SKM-1 (cell line): ENCODE data around the gene IZUMO2.
"Not testable (repeated sequence)": the region's sequence is repeated elsewhere in the genome, so short reads cannot be mapped to it uniquely, and the experiment has no call there.

Experiments
- DNase-seq: peaks from one replicate; lab custom pipeline; 2025; ENCODE audit not compliant: unreplicated experiment; lab: John Stamatoyannopoulos, UW

The IZUMO2 gene

GRCh38 chr19:50187937-50188336 lies 24.9 kb upstream of the IZUMO2 start:
- DNase-seq: no peak

- DNase-seq: no peak
Measured at GRCh38 chr19:50184196-50184595, 21.1 kb upstream of the IZUMO2 start.

DNA sequence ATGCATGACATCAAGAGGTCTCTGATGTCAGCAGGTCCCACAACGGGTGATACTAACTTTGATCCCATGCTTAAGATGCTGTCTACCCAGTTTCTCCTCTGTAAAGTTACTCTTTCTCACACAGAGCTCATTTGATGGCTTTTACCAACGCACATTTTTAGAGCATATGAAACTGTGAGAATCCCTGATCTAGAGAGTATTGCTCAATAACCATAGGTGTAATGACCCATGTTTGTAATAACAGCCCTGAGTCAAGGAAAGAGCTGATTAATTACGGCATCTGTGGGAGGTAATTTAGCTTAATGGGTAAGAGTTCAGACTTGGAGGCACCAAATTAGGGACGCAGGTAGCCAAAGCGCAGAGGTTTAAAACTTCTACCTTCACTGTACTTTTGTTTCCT lies 18.0 kb upstream of the IZUMO2 start:
- DNase-seq: no peak

GRCh38 chr19:50178859-50179537 lies 15.9 kb upstream of the IZUMO2 start:
- DNase-seq: no peak

GRCh38 chr19:50178320-50178719 lies 15.2 kb upstream of the IZUMO2 start:
- DNase-seq: no peak

- no peak for DNase-seq
Measured at GRCh38 chr19:50176775-50177174, 13.7 kb upstream of the IZUMO2 start.

- DNase-seq: no peak
Measured at GRCh38 chr19:50175924-50176323, 12.8 kb upstream of the IZUMO2 start.

DNA sequence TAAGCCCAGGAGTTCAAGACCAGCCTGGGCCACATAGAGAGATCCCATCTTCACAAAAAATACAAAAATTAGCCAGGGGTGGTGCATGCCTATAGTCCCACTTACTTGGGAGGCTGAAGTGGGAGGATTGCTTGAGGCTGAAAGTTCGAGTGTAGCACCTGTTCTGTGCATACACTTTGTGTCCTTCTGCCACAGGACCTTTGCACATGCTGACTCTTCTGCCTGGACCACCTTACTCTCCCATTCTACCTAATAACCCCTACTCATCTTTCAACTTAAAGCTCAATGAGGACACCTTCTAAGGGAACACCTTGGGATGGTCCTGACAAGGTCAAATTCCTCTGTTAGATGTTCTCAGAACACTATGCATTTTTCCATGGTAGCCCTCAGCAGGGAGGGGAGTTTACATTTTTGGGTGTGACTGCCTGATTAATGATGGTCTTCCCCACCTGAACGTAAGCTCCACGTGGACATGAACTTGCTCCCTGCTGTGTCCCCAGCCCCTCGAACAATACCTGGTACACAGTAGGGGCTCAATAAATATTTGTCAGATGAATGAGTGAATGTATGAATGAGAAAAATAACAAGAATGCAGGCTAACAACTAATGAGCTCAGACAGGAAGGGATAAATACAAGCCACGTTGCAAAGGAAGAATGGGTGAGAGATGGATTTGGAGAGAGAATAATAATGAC lies 11.2 kb upstream of the IZUMO2 start:
- DNase-seq: no peak

GRCh38 chr19:50173127-50173526 lies 10.0 kb upstream of the IZUMO2 start:
- no peak for DNase-seq

DNA sequence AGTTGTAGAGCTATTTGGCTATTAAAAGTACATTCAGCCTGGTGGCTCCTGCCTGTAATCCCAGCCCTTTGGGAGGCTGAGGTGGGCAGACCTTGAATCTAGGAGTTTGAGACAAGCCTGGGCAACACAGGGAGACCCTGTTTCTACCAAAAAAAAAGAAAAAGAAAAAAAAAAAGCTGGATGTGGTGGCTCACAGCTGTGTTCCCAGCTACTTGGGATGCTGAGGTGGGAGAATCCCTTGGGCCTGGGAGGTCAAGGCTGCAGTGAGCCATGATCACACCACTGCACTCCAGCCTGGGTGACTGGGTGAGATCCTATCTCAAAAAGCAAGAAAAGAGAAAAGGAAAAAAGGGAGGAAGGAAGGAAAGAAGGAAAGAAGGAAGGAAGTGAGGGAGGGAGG lies 9.6 kb upstream of the IZUMO2 start:
- no peak for DNase-seq

- DNase-seq: no peak
Measured at GRCh38 chr19:50171752-50172151, 8.7 kb upstream of the IZUMO2 start.

DNA sequence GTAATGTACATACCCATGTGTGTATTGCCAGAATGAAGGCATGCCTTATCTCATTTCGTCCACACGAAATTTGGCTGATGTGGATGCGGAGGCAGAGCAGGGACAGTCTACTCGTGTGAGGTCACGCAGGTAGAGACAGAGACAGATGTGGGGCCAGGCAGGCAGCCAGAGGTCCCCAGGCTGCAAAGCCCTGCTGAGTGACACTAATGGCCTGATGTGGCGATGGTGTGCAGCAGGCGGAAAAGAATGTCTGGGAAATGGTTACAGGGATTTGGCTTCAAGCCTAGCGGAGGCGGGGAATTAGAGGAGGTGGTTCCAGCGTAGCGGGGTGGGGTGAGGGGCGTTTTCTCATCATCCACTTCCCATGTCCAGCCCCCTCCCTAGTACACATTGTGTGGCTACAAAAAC lies 4.2 kb upstream of the IZUMO2 start:
- no peak for DNase-seq

DNA sequence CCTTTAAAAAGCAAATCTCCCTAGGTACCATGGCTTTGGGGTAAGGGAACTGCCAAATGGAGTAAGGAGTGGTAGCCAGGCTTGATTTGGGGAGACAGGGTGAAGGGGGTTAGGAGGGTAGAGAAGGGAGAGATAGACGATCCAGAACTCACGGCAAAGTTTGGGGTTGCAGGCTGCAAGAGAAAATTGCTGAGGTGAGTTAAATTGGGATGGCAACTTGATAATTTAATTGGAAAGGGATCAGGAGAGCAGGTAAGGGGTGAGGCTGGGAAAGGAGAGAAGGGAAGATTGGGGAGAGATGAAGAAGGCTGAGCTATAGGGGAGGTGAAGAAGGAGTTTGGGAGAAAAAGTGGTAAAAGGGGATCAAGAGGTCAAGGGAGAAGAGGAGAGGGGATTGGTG lies 4.0 kb downstream of the IZUMO2 start:
- no peak for DNase-seq

DNA sequence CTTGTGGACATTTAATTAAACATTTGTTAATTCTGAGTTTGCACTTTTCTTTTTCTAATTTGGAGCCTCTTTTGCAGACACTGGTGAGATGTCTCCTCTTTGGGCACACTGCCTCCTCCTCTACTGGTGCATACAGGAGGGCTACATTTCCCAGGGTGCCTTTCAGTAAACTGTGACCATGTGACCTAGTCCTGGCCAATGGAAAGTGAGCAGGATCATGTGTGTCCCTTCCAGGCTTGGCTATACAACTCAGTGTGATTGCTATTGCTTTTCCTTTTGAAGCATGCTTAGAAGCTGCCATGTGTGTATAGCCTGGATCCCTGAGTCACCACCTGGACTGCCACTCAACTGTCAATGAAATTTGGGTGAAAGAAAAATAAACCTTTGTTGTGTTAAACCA lies 4.5 kb downstream of the IZUMO2 start:
- DNase-seq: no peak

DNA sequence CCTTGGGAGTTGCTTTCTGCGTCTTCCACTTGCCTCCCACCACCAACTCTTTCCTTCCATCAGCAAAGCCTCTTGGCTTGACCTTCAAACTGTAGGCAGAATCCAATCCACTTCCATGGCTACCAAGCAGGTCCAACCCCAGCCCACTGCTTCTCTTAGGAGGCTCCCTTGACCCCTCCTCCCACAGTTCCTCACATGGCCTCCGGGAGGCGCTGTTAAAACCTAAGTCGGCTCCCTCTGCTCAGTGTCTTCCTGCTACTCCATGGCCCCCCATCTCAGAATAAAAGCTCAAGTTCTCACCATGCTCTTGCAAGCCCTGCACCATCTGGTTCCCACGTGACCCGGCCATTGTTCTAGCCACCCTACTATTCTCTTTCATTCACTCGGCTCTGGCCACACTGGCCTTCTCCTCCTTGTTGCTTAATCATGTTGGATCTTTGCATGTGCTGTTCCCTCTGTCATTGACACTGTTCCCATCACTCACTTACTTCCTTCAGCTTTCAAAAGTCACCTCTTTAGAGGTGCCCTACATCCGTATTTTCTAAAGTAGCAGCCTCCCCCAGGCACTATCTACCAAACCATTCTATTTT lies 7.5 kb downstream of the IZUMO2 start:
- DNase-seq: no peak

DNA sequence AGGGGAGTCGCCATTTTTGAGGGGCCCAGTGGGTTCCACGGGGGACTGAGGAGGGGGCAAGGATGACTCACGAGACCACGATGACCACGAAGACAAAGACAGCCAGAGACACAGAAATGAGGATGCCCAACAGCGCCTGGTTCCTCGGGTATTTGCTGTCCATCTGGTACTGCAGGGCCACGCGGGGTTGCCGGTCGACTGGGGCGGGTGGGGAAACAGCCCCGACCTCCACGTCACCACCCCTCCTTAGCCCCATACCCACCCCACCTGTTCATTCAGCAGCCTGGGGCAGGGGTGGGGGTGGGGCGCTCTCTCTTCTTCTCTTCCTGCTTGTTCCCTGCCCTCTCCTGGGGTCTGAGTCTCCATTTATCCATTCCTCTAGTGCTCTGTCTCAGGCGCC lies 8.6 kb downstream of the IZUMO2 start:
- DNase-seq: no peak

DNA sequence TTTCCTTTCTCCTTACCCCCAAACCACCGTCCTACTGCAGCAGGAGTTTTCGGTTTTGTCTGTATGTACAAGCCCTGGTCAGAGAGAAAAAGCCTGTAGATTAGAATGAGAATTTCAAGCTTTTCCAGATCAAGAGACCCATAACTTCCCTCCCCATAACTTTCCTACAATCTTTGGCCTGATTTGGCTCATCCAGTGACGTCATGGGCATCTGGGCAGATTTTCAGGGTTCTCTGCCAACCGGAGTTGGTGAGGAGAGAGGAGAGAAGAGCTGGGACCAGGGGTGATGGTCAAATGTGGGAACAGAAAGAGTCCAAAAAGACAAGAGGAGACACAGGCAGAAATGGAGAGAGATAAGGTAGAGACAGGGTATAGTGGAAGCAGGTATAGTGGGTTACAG lies 10.5 kb downstream of the IZUMO2 start:
- no peak for DNase-seq

DNA sequence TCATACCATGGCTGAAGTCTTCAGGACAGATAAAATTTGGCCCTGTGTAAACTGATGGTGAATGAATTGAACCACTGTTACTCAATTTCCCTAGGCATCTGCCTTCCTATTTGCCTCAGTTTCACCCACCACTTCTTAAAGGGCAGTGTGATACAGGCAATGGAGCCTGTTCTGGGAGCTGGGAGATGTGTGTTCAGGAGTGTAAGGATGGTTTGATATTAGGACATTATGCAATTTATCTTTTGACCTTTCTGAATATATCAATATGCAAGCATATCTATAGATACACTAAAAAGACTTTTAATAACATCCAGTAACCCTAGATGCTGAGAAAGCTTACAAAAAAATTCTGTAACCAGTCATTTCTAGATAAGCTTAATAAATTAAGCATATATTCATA lies 14.6 kb downstream of the IZUMO2 start:
- no peak for DNase-seq

DNA sequence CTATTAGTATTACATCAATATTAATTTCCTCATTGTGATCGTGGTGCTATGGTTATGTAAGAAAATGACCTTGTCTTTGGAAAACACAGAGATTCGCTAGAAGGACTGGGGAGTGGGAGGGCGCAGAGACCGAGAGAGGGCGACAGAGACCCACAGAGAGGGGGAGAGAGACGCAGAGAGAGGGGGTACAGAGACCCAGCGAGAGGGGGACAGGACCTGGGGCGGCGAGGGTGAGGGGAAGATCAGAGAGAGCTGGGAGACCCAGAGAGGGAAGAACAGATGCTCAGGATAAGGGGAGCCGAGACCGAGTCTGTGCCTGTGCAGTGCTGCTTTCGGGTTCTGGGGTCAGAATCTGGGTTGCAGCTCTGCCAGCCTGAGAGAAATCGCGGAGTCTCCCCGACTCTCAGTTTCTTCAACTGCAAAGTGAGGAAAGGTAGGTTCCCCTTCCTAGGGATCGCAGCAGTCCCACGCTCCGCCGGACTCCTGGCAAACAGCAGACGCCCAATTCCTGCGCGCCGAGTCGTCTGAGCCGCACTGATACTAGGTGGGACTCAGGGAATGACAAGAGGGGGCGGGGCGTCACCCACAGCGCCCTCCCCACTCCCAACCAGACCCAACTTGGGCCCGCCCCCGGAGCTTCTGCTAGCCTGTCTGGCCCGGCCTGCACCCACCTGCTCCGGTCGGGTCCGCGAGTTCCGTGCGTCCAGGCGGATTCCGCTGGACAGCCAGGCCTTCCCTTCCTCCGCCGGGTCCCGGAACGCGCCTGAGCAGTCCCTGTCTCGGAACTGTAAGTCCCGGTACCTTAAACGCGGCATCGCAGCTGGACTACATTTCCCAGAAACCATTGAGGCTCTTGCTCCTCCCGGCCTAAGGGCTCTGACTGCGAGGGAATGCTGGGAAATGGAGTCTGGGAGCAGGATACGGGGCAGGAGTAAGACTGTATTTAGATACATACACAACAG lies 15.3 kb downstream of the IZUMO2 start:
- peak; percentile 19 for DNase-seq

GRCh38 chr19:50141921-50142320 lies 21.2 kb downstream of the IZUMO2 start:
- DNase-seq: not testable (repeated sequence)

DNA sequence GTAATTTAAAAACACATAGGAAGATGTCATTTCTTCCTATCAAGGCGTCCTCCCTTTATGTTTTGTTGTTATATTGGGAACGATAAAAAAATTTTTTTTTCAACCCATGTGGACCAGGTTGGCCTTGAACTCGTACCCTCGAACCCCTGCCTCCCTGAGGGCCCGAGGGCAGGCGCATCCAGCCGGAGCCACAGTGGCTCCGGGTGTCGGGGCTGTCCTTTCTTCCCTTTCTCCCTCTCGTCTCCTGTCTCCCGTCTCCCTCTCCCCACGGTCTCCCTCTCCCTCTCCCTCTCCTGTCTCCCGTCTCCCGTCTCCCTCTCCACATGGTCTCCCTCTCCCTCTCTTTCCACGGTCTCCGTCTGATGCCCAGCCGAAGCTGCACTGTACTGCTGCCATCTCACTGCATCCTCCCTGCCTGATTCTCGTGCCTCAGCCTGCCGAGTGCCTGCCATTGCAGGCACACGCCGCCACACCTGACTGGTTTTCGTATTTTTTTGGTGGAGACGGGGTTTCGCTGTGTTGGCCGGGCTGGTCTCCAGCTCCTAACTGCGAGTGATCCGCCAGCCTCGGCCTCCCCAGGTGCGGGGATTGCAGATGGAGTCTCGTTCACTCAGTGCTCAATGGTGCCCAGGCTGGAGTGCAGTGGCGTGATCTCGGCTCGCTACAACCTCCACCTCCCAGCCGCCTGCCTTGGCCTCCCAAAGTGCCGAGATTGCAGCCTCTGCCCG lies 22.8 kb downstream of the IZUMO2 start:
- DNase-seq: not testable (repeated sequence)
